Measurements from ENCODE around the gene MOGAT2.
A peak's percentile ranks its signal among the peaks of the same experiment; 100 is the strongest.
"Not testable (repeated sequence)": the region's sequence is repeated elsewhere in the genome, so short reads cannot be mapped to it uniquely, and the experiment has no call there.

MOGAT2 gene

GRCh38 chr11:75748729-75749273, 31.2 kb downstream of the MOGAT2 start:
- DNase-seq (ENCODE audit: extremely low read depth in 1 of 2, low read depth in 1 of 2): not testable (repeated sequence)

GRCh38 chr11:75754933-75755332, 37.3 kb downstream of the MOGAT2 start:
- not testable (repeated sequence) for DNase-seq (ENCODE audit: extremely low read depth in 1 of 2, low read depth in 1 of 2)

DNA sequence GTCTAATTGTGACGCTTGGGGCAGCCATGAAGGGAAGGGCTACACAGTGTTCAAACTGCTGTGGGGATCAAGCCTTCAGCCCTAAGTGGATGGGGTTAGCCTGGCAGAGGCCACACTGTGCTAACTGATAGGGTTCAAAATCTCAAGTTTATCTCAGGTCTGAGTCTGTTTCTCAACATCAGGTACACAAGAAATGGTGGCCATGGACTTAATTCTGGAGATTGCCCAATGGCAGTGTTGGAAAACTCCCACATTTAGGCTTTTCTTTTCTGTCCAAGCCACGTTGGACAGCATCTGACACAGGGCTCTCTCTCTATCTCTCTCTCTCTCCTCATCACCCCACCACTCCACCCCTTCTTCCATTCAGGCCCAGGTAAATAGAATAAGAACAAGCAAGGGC, 40.0 kb downstream of the MOGAT2 start:
- DNase-seq (ENCODE audit: extremely low read depth in 1 of 2, low read depth in 1 of 2): no peak

GRCh38 chr11:75759832-75760231, 42.2 kb downstream of the MOGAT2 start:
- no peak for DNase-seq (ENCODE audit: extremely low read depth in 1 of 2, low read depth in 1 of 2)

DNA sequence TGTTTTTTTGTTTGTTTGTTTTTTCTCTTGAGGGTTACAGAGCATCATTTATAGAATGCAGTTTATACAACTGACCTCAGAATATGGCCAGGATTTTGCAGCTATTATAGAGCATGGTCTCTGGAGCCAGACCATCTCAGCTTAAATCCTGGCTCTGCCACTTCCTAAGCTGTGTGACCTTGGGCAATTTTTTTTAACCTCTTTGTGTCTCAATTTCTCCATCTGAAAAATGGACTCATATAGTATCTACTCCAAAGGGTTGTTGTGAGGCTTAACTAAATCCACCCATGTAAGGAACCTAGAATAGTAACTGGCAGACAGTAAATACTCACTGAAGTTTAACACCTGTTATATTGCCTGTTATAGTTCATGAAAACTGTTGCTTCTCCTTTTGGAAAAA, 42.6 kb downstream of the MOGAT2 start:
- no peak for DNase-seq (ENCODE audit: extremely low read depth in 1 of 2, low read depth in 1 of 2)

DNA sequence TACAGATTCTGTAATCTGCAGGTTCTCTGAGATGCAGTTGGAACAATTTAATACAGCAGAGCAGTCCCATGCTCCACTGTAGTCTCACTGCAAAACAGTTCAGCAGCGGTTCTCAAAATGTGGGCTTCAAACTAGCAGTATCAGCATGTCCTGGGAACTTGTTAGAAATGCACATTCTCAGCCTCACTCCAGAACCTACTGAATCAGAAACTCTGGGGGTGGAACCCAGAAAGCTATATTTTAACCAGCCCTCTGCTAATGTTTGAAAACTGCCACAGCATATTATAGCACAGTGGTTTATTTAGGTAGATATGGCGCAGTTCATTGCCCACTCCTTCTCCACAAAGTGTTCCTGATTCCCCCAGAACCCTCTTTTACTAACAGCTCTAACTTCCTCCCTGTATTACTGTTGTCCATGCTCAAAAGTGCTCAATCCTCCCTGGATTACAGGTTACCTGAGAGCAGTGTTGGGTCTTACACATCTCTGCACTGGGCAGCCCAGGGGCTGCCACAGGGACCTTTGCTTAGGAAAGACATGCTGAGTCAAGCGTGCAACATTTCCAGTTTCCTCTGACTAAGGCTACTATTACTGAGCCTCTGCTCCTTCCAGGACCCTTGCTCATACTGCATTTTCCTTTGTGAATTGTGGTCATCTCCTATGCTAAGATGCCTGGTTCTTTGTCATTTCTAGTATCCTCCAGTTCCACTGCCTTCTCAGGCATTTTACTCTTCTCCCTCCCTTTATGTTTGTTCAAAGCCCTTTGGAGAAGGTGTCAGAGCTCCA, 43.3 kb downstream of the MOGAT2 start:
- no peak for DNase-seq (ENCODE audit: extremely low read depth in 1 of 2, low read depth in 1 of 2)

DNA sequence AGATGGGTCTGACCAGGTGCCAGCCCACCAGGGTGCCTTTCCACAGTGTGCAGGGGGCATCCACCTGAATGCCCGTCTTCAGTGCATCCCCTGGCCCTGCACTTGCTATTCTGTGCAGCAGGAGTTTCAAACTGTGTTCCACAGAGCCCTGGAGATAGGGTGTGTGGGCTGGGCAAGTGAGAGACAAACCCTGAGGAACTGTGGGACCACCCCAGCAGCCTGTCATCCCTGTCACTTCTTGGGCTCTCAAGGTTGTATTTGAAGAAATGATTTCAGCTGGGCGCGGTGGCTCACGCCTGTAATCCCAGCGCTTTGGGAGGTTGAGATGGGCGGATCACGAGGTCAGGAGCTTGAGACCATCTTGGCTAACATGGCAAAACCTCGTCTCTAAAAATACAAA, 44.5 kb downstream of the MOGAT2 start:
- no peak for DNase-seq (ENCODE audit: extremely low read depth in 1 of 2, low read depth in 1 of 2)

- DNase-seq (ENCODE audit: extremely low read depth in 1 of 2, low read depth in 1 of 2): no peak
These were observed 45.2 kb downstream of the MOGAT2 start for GRCh38 chr11:75762885-75763284.

- DNase-seq (ENCODE audit: extremely low read depth in 1 of 2, low read depth in 1 of 2): no peak
These were observed 46.2 kb downstream of the MOGAT2 start for GRCh38 chr11:75763846-75764245.

GRCh38 chr11:75765116-75765515, 47.5 kb downstream of the MOGAT2 start:
- DNase-seq (ENCODE audit: extremely low read depth in 1 of 2, low read depth in 1 of 2): no peak

DNA sequence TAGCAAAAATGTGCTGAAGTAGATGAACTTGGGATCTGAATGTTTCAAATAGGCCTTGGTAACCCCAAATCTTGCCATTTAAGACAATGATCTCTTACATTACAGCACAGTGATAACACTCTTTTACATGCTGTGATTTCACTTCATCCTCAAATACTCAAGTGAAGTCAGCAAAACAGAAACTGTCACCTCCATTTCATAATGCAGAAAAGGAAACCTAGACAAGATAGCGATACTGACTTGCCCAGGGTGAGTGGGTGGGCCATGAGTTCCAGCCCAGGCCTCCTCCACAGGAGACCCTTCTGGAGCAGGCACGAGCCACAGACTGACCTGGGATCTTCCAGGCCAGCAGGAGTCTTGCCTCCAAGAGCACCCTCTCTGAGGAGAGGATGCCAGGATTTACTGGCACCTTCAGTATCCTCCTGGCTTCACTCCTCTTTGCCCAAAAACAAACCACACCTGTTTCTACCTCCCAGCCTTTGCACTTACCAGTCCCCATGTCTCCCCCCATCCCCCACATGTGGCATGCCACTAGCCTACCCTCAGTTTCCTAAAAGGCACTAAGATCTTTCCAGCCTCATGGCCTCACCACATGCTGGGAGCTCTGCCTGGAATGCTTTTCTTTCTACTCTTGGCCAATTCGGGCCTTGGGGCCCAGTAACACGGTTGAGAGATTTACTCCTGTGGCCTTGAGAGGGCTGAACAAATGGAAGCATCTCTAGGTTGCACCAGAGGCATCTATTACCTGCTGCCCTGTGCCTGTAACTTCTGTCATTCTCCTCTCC, 49.0 kb downstream of the MOGAT2 start:
- DNase-seq (ENCODE audit: extremely low read depth in 1 of 2, low read depth in 1 of 2): no peak

GRCh38 chr11:75767228-75767572, 49.6 kb downstream of the MOGAT2 start:
- no peak for DNase-seq (ENCODE audit: extremely low read depth in 1 of 2, low read depth in 1 of 2)

DNA sequence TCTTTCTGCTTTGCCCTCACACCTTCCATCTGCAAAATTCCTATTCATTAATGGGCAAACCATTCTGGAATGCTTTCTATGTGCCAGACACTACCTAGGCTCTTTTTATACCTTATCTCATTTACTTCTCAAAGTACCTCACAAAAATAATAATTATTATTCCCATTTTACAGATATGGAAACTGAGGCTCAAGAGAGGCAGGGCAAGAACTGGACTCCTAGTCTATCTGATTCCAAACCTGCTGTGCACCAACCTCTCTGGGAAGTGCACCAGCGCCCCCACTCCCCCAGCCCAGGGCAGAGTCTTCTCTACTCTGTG, 50.1 kb downstream of the MOGAT2 start:
- no peak for DNase-seq (ENCODE audit: extremely low read depth in 1 of 2, low read depth in 1 of 2)

DNA sequence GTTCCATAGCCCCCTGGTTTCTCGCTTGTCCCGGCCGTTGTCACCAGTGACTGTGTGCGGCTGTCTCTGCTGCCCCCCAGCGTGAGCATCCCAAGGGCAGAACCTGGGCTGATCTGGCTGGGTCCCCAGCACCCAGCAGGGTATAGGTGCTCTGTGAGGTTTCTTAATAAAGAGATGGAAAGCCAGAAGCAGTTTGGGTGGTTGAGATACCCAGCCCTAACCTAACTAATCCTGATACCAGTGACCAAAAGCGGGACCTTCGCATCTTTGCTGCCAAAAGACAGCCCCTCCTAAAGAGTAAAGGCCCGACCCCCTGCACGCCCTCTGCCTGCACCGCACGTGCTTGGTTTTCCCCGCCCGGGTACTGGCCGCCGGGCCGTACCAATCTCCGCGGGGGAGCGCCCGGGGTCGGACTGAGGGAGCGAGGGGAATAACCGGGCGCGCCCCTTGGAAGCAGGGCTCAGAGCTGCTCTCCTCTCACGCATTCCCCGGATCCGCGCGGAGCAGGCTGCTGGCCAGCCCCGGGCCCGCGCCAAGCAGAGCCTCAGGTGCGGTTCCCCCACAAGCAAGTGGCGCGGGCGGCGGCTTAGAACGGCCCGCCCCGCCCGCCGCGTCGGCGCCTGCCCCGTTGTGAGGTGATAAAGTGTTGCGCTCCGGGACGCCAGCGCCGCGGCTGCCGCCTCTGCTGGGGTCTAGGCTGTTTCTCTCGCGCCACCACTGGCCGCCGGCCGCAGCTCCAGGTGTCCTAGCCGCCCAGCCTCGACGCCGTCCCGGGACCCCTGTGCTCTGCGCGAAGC, 50.7 kb downstream of the MOGAT2 start, which contains the start of gene DGAT2:
DGAT2 (plus strand) TSS at position 667 of the 797 bp plus-strand sequence. CDS start 214 bp downstream, outside the sequence.
- DNase-seq (ENCODE audit: extremely low read depth in 1 of 2, low read depth in 1 of 2): peak; percentile 47 to 49

- no peak for DNase-seq (ENCODE audit: extremely low read depth in 1 of 2, low read depth in 1 of 2)
These were observed 51.5 kb downstream of the MOGAT2 start for GRCh38 chr11:75768909-75769771.

DNA sequence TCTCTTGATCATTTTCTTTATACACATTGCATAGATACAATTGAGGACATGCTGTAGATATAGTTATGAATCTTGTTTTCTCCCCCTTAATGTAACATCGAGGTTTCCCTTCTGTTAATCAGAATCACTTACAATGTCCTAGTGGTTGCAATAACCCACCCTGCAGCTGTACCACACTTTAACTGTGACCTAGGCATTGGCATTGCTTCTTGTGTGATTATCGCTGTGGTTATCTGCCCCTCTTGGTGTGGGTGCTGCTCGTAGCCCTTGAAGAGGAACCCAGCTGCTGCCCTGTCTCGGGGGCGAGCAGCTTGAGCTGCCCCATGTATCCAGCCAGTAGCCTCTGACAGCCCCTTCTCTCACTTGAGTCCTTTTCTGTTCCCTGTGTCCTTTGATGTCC, 52.5 kb downstream of the MOGAT2 start:
- DNase-seq (ENCODE audit: extremely low read depth in 1 of 2, low read depth in 1 of 2): no peak

DNA sequence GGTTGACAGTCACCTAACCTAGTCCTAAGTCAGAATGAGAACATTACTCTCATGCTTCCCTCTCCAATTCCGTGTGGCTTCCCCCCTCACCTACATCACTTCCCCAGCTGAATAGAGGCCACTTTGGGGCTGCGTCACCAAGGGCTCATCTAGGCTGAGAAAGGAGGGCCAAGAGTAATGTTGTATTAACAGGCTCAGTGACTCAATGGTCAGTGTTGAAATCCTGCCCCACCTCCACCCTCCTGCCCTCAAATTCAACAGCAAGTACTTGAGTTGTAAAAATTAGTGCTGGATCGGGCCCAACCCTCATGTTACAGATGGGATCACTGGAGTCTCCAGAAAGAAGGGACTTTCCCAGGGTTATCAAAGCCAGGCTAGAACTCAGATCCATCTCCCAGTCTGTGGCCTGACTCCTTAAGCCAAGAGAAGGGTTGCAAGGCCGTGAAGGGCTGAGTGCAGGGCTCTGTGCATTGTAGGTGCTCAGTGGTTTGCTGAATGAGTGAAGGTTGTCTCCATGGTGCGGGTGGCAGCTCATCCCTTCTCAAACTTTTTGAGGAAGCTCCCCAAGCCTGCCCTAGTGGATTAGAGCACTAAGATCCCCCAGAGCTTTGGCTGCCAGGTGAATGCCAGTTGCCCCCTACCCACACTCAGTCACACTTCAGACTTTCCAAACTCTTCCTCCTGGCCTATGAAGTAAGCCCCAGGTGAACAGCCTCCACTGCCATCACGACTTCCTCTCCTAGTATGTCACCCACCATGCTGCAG, 54.2 kb downstream of the MOGAT2 start:
- no peak for DNase-seq (ENCODE audit: extremely low read depth in 1 of 2, low read depth in 1 of 2)

GRCh38 chr11:75773595-75774353, 56.1 kb downstream of the MOGAT2 start:
- peak in 1 of 2 donors; percentile 5 for DNase-seq (ENCODE audit: extremely low read depth in 1 of 2, low read depth in 1 of 2)

DNA sequence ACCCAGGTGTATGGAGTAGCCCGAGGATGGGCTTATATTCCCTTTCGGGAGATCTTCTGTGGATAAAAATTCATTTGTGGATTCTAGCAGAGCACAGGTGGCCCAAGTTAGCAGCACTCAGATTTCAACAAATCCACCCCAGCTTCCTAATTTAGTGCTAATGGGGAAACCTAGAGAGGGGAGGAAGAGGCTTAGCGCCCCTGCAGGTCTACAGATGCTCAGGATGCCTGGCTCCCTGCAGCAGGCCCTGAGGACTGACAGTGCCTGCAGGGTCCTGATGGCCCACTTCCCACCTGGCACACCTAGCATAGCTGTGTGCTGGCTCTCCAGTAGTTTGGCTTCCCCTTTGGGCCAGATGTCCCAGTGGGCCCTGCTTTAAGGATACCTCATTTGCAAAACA, 57.4 kb downstream of the MOGAT2 start:
- DNase-seq (ENCODE audit: extremely low read depth in 1 of 2, low read depth in 1 of 2): no peak

All from stimulated activated CD8-positive, alpha-beta memory T cell treated with anti-CD3 and anti-CD28 coated beads, Interleukin-7, amount 100 ng/mL, for 48 hours (primary cell).